ENCODE measurements around the gene PDGFC. TPM values are rescaled to one million over a fixed set of nuclear protein-coding genes. Genes with fewer than 3 reads are reported as not detected.

Gene PDGFC
- total RNA-seq, 1 experiment from 2014 or later = 5.3 TPM

GRCh38 chr4:156784970-156785369, 186.6 kb downstream of the PDGFC start (continued):
- TF ChIP-seq NFATC4 (CRISPR knock-in tag; IDR thresholded peaks at IDR 0.05) (no peak), OVOL2 (CRISPR knock-in tag; IDR thresholded peaks at IDR 0.05; ENCODE audit: borderline replicate concordance) (no peak), TEAD1 (CRISPR knock-in tag; IDR thresholded peaks at IDR 0.05) (no peak), ZNF263 (CRISPR knock-in tag; IDR thresholded peaks at IDR 0.05; ENCODE audit: low read depth) (no peak), CREM (CRISPR knock-in tag; IDR thresholded peaks at IDR 0.05) (no peak), TP53 (CRISPR knock-in tag; IDR thresholded peaks at IDR 0.05) (no peak), ZNF219 (CRISPR knock-in tag; IDR thresholded peaks at IDR 0.05; ENCODE audit: borderline replicate concordance) (no peak), PREB (CRISPR knock-in tag; IDR thresholded peaks at IDR 0.05; ENCODE audit: borderline replicate concordance) (no peak), NR2C2 (CRISPR knock-in tag; IDR thresholded peaks at IDR 0.05) (no peak)

- Mint-ChIP-seq H3K4me1 (0 out of 2 replicates have a peak, but pooled peaks cover 2% of the 10 kb centered on the region), H3K27me3 (ENCODE audit: low read depth) (no peaks in the 10 kb centered on the region), H3K36me3 (no peaks in the 10 kb centered on the region), H3K9me3 (no peaks in the 10 kb centered on the region), H3K27ac (no peak overlapping the region), H3K4me3 (no peak overlapping the region)
- ATAC-seq = no peak
- ChIA-PET CTCF (interaction anchor here (0.7 kb wide), 1 partner anchor 262 kb away, joined by 3 read pairs; no protein-coding TSS in a partner anchor), POLR2A (no interaction called here)
- TF ChIP-seq NR2C2 (CRISPR knock-in tag; IDR thresholded peaks at IDR 0.05) (no peak), JAZF1 (CRISPR knock-in tag; IDR thresholded peaks at IDR 0.05) (no peak), ZNF121 (CRISPR knock-in tag; IDR thresholded peaks at IDR 0.05) (no peak)
- DNase-seq (ENCODE audit: low spot score) = no peak
Measured at GRCh38 chr4:156783966-156784365, 187.6 kb downstream of the PDGFC start.

DNA sequence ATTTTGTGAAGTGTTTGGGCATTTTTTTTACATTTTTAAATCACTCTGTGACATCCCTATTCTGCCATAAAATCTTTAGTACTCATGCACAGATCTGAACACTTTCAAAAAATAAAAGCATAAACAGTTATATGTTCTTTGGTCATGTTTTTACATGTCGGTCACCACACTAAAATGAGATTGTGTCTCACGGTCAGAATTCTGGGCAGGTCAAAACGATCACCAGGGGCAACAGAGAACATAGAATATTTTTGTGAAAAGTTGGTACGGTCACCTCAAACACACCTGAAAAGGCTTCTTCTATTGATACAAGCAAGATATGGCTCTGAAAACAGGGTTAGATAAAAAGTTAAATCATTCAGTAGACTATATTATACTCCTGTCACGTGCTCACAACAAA, 189.1 kb downstream of the PDGFC start:
- no peak for ATAC-seq
- Mint-ChIP-seq H3K4me1 (0 out of 2 replicates have a peak, but pooled peaks cover 2% of the 10 kb centered on the region), H3K4me3 (no peak overlapping the region), H3K9me3 (no peaks in the 10 kb centered on the region), H3K27ac (no peak overlapping the region), H3K36me3 (no peaks in the 10 kb centered on the region), H3K27me3 (ENCODE audit: low read depth) (no peaks in the 10 kb centered on the region)
- CTCF ChIA-PET = no interaction called here
- POLR2A ChIA-PET = no interaction called here
- TF ChIP-seq, protein P1, sequence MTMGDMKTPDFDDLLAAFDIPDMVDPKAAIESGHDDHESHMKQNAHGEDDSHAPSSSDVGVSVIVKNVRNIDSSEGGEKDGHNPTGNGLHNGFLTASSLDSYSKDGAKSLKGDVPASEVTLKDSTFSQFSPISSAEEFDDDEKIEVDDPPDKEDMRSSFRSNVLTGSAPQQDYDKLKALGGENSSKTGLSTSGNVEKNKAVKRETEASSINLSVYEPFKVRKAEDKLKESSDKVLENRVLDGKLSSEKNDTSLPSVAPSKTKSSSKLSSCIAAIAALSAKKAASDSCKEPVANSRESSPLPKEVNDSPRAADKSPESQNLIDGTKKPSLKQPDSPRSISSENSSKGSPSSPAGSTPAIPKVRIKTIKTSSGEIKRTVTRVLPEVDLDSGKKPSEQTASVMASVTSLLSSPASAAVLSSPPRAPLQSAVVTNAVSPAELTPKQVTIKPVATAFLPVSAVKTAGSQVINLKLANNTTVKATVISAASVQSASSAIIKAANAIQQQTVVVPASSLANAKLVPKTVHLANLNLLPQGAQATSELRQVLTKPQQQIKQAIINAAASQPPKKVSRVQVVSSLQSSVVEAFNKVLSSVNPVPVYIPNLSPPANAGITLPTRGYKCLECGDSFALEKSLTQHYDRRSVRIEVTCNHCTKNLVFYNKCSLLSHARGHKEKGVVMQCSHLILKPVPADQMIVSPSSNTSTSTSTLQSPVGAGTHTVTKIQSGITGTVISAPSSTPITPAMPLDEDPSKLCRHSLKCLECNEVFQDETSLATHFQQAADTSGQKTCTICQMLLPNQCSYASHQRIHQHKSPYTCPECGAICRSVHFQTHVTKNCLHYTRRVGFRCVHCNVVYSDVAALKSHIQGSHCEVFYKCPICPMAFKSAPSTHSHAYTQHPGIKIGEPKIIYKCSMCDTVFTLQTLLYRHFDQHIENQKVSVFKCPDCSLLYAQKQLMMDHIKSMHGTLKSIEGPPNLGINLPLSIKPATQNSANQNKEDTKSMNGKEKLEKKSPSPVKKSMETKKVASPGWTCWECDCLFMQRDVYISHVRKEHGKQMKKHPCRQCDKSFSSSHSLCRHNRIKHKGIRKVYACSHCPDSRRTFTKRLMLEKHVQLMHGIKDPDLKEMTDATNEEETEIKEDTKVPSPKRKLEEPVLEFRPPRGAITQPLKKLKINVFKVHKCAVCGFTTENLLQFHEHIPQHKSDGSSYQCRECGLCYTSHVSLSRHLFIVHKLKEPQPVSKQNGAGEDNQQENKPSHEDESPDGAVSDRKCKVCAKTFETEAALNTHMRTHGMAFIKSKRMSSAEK (CRISPR knock-in tag; IDR thresholded peaks at IDR 0.05; ENCODE audit: borderline replicate concordance) = no peak
- TF ChIP-seq JAZF1 (CRISPR knock-in tag; IDR thresholded peaks at IDR 0.05) = no peak
- no peak for TF ChIP-seq ZNF512 (CRISPR knock-in tag; IDR thresholded peaks at IDR 0.05; ENCODE audit: borderline replicate concordance)
- no peak for TF ChIP-seq MXD4 (CRISPR knock-in tag; IDR thresholded peaks at IDR 0.05; ENCODE audit: borderline replicate concordance)
- TF ChIP-seq, protein P2, sequence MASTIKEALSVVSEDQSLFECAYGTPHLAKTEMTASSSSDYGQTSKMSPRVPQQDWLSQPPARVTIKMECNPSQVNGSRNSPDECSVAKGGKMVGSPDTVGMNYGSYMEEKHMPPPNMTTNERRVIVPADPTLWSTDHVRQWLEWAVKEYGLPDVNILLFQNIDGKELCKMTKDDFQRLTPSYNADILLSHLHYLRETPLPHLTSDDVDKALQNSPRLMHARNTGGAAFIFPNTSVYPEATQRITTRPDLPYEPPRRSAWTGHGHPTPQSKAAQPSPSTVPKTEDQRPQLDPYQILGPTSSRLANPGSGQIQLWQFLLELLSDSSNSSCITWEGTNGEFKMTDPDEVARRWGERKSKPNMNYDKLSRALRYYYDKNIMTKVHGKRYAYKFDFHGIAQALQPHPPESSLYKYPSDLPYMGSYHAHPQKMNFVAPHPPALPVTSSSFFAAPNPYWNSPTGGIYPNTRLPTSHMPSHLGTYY (CRISPR knock-in tag; IDR thresholded peaks at IDR 0.05) = no peak
- no peak for TF ChIP-seq ZNF416 (CRISPR knock-in tag; IDR thresholded peaks at IDR 0.05)
- no peak for TF ChIP-seq IRF2 (CRISPR knock-in tag; IDR thresholded peaks at IDR 0.05; ENCODE audit: borderline replicate concordance, low read depth)
- TF ChIP-seq, protein P3, sequence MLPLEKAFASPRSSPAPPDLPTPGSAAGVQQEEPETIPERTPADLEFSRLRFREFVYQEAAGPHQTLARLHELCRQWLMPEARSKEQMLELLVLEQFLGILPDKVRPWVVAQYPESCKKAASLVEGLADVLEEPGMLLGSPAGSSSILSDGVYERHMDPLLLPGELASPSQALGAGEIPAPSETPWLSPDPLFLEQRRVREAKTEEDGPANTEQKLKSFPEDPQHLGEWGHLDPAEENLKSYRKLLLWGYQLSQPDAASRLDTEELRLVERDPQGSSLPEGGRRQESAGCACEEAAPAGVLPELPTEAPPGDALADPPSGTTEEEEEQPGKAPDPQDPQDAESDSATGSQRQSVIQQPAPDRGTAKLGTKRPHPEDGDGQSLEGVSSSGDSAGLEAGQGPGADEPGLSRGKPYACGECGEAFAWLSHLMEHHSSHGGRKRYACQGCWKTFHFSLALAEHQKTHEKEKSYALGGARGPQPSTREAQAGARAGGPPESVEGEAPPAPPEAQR (CRISPR knock-in tag; IDR thresholded peaks at IDR 0.05) = no peak
- TF ChIP-seq ZNF263 (CRISPR knock-in tag; IDR thresholded peaks at IDR 0.05; ENCODE audit: low read depth) = no peak
- TF ChIP-seq FOXP1 (CRISPR knock-in tag; IDR thresholded peaks at IDR 0.05; ENCODE audit: borderline replicate concordance) = no peak
- TF ChIP-seq GABPB1 (CRISPR knock-in tag; IDR thresholded peaks at IDR 0.05) = no peak
- TF ChIP-seq SP1 (CRISPR knock-in tag; conservative IDR thresholded peaks at IDR 0.05) = no peak
- no peak for TF ChIP-seq IRF1 (CRISPR knock-in tag; IDR thresholded peaks at IDR 0.05)
- TF ChIP-seq EMX1 (CRISPR knock-in tag; IDR thresholded peaks at IDR 0.05) = no peak
- no peak for TF ChIP-seq USF1 (CRISPR knock-in tag; IDR thresholded peaks at IDR 0.05)
- DNase-seq (ENCODE audit: low spot score) = no peak

Measured in WTC11 (cell line).